PFSK-1 (cell line): ENCODE results near the gene SSR4.

ENCODE experiments used
- FOXP2 ChIP-seq: optimal IDR thresholded peaks from 2 replicates; pipeline ENCODE3; 2011; ENCODE audit warnings: borderline replicate concordance, control low read depth, inconsistent platforms; ENCODE audit not compliant: insufficient read depth; ENCODE audit errors: extremely low read length, extremely low read depth
- POLR2AphosphoS5 ChIP-seq: IDR thresholded peaks from 2 replicates; pipeline ENCODE4 v1.6.1; 2012; ENCODE audit warnings: low read depth, mild to moderate bottlenecking, control low read depth, low read length, moderate library complexity
- SIN3A ChIP-seq: IDR thresholded peaks from 2 replicates; pipeline ENCODE4 v1.6.1; 2012; ENCODE audit warnings: mild to moderate bottlenecking, low read length, moderate library complexity, borderline replicate concordance; ENCODE audit not compliant: insufficient read depth
- TAF1 ChIP-seq: IDR thresholded peaks from 2 replicates; pipeline ENCODE4 v1.6.1; 2012; ENCODE audit warnings: low read length, control low read depth, borderline replicate concordance; ENCODE audit not compliant: insufficient read depth
- TF ChIP-seq, protein P1 (sequence below), 2 experiments: IDR thresholded peaks; 2 replicates each; pipeline versions ENCODE4 v1.6.1 to v1.8.0; 2011 to 2012; ENCODE audit warnings: low read depth in 2 of 2, low read length in 2 of 2, control low read depth in 1 of 2, inconsistent platforms in 1 of 2, mild to moderate bottlenecking in 1 of 2, moderate library complexity in 1 of 2; ENCODE audit not compliant: insufficient read depth in 1 of 2

DNA sequence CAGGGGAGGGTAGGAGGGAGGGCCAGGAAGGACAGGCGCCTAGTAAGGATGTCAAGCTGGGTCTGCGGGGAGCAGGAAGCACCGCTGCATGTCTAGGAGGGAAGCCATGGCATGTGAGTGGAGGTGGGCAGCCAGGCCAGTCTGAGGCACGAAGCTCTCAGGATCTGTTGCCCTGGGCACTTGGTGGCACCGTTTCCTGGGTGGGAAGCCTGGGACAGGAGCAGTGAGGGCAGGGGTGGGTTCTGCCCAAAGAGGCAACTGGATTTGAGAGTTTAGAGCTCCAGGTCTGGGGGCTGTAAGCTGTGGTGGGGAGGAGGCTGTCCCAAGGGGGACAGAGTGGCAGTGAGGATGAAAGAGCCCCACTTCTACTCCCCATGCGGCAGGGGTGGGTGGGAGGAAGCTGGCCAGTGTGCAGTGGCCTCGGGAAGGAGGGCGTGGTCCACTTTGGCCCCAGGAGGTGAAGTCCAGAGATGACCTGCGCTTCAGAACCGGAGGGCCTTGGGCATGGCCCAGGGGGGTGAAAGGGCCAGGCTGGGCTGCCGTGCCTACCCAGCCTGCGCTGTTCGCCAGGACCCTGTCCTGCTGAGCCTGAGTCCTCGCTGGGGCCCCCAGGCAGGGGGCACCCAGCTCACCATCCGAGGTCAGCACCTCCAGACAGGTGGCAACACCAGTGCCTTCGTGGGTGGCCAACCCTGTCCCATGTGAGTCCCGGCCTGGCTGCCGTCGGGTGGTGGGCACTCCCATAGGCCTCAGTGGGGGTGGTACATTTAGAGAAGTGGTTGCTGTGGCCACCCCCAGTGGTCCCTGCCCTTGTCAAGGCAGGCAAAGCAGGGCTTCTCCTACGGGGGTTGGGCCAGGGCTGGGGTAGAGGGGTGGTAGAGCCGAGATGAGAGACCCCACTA, 21.9 kb upstream of the SSR4 start:
- TF ChIP-seq, protein P1, sequence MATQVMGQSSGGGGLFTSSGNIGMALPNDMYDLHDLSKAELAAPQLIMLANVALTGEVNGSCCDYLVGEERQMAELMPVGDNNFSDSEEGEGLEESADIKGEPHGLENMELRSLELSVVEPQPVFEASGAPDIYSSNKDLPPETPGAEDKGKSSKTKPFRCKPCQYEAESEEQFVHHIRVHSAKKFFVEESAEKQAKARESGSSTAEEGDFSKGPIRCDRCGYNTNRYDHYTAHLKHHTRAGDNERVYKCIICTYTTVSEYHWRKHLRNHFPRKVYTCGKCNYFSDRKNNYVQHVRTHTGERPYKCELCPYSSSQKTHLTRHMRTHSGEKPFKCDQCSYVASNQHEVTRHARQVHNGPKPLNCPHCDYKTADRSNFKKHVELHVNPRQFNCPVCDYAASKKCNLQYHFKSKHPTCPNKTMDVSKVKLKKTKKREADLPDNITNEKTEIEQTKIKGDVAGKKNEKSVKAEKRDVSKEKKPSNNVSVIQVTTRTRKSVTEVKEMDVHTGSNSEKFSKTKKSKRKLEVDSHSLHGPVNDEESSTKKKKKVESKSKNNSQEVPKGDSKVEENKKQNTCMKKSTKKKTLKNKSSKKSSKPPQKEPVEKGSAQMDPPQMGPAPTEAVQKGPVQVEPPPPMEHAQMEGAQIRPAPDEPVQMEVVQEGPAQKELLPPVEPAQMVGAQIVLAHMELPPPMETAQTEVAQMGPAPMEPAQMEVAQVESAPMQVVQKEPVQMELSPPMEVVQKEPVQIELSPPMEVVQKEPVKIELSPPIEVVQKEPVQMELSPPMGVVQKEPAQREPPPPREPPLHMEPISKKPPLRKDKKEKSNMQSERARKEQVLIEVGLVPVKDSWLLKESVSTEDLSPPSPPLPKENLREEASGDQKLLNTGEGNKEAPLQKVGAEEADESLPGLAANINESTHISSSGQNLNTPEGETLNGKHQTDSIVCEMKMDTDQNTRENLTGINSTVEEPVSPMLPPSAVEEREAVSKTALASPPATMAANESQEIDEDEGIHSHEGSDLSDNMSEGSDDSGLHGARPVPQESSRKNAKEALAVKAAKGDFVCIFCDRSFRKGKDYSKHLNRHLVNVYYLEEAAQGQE (IDR thresholded peaks at IDR 0.05; ENCODE audit: insufficient read depth in 1 of 2, low read depth in 2 of 2, low read length in 2 of 2): no peak
- TF ChIP-seq TAF1: no peak
- TF ChIP-seq POLR2AphosphoS5: no peak
- TF ChIP-seq SIN3A: no peak
- no peak for TF ChIP-seq FOXP2
